Liver (tissue), 9 donors: ENCODE data around the gene KHSRP. TPM values are rescaled to one million over a fixed set of nuclear protein-coding genes. Genes with fewer than 3 reads are reported as not detected.

Experiments
- DNase-seq: peaks from one replicate; pipeline ENCODE4 v3.0.0-alpha.2; 2017; ENCODE audit warnings: low spot score
- H3K27ac ChIP-seq, 2 donors: one replicate each; pipeline ENCODE4 v1.7.0; 2013; ENCODE audit warnings: inconsistent platforms in 2 of 2, low read length in 2 of 2, control low read depth in 1 of 2, low read depth in 1 of 2, mild to moderate bottlenecking in 1 of 2
- H3K27me3 ChIP-seq, 4 donors: one replicate each; pipeline versions ENCODE4 v1.6.1 to v1.7.0; 2013; ENCODE audit warnings: low read length in 3 of 4, inconsistent platforms in 1 of 4, mild to moderate bottlenecking in 1 of 4, moderate library complexity in 1 of 4; ENCODE audit not compliant: control insufficient read depth in 4 of 4, insufficient read depth in 4 of 4
- H3K36me3 ChIP-seq, 4 donors: one replicate each; pipeline versions ENCODE4 v1.6.1 to v1.7.0; 2013; ENCODE audit warnings: low read length in 3 of 4, mild to moderate bottlenecking in 3 of 4, low read depth in 1 of 4, moderate library complexity in 1 of 4; ENCODE audit not compliant: control insufficient read depth in 4 of 4, insufficient read depth in 3 of 4
- H3K4me1 ChIP-seq, 4 donors: one replicate each; pipeline versions ENCODE4 v1.6.1 to v1.7.0; 2013; ENCODE audit warnings: low read length in 3 of 4, mild to moderate bottlenecking in 3 of 4, moderate library complexity in 1 of 4; ENCODE audit not compliant: control insufficient read depth in 4 of 4, insufficient read depth in 4 of 4
- H3K4me3 ChIP-seq, 3 donors: one replicate each; pipeline versions ENCODE4 v1.6.1 to v1.7.0; 2013; ENCODE audit warnings: low read length in 3 of 3, control low read depth in 1 of 3, low read depth in 1 of 3, mild to moderate bottlenecking in 1 of 3
- H3K9ac ChIP-seq, 2 donors: one replicate each; pipeline ENCODE4 v1.7.0; 2013; ENCODE audit warnings: low read length in 2 of 2, mild to moderate bottlenecking in 2 of 2, moderate library complexity in 2 of 2, control low read depth in 1 of 2, low read depth in 1 of 2
- H3K9me3 ChIP-seq, 4 donors: one replicate each; pipeline versions ENCODE4 v1.6.1 to v1.7.0; 2013; ENCODE audit warnings: low read length in 3 of 4; ENCODE audit not compliant: control insufficient read depth in 4 of 4
- ATF3 ChIP-seq: IDR thresholded peaks from 2 replicates; pipeline ENCODE4 v1.6.1; 2016; ENCODE audit warnings: antibody characterized with exemption
- CTCF ChIP-seq: fragments of 150-350 bp; IDR thresholded peaks from 2 replicates; pipeline ENCODE4 v1.5.1; 2017; ENCODE audit warnings: improper control_type of control experiment, low read depth, low read length; ENCODE audit not compliant: missing input control
- FOXA1 ChIP-seq: IDR thresholded peaks from 2 replicates; pipeline ENCODE4 v1.6.1; 2016; ENCODE audit warnings: antibody characterized with exemption
- HNF4A ChIP-seq, 2 donors: conservative IDR thresholded peaks; 2 replicates each; pipeline ENCODE4 v1.6.1; 2016; ENCODE audit warnings: antibody characterized with exemption in 2 of 2, mild to moderate bottlenecking in 2 of 2
- HNF4G ChIP-seq: IDR thresholded peaks from 2 replicates; pipeline ENCODE4 v1.6.1; 2016; ENCODE audit warnings: antibody characterized with exemption
- JUND ChIP-seq, 2 donors: IDR thresholded peaks; 2 replicates each; pipeline ENCODE4 v1.6.1; 2016; ENCODE audit warnings: antibody characterized with exemption in 2 of 2
- NR2F2 ChIP-seq: IDR thresholded peaks from 2 replicates; pipeline ENCODE4 v1.6.1; 2016; ENCODE audit warnings: antibody characterized with exemption
- RAD21 ChIP-seq, 2 donors: IDR thresholded peaks; 2 replicates each; pipeline ENCODE4 v1.6.1; 2016; ENCODE audit warnings: antibody characterized with exemption in 2 of 2, mild to moderate bottlenecking in 2 of 2
- REST ChIP-seq: IDR thresholded peaks from 2 replicates; pipeline ENCODE4 v1.6.1; 2016; ENCODE audit warnings: antibody characterized with exemption, mild to moderate bottlenecking
- RXRA ChIP-seq, 2 donors: IDR thresholded peaks; 2 replicates each; pipeline ENCODE4 v1.6.1; 2017 to 2018; ENCODE audit warnings: antibody characterized with exemption in 2 of 2, mild to moderate bottlenecking in 1 of 2
- YY1 ChIP-seq: IDR thresholded peaks from 2 replicates; pipeline ENCODE4 v1.6.1; 2016; ENCODE audit warnings: antibody characterized with exemption, mild to moderate bottlenecking
- WGBS: extraction: QIAGEN DNeasy Blood & Tissue Kit; methylation state at CpG from one replicate; pipeline ENCODE4 v1.1.7; 2013; 5-methylcytosine and 5-hydroxymethylcytosine counted together
- polyA plus RNA-seq, 2 donors: library from polyadenylated mRNA; stranded (reverse) in 1 of 2; unstranded in 1 of 2; fragments of 200-250 nt in 1 of 2; fragments of >200 nt in 1 of 2; fragmentation: Nextera tagmentation in 1 of 2; extraction: Ambion mirVana in 1 of 2; gene quantifications; one replicate each; pipeline versions ENCODE4 v1.2.1 to v1.2.3, GENCODE V29; 2013 to 2015
- total RNA-seq, 2 donors: library from RNA; depleted of rRNA; stranded (reverse); fragments of >200 nt; gene quantifications; one replicate each; pipeline ENCODE4 v1.2.3, GENCODE V29; 2014
- TF ChIP-seq, protein P1 (sequence below): IDR thresholded peaks from 2 replicates; pipeline ENCODE4 v1.6.1; 2016; ENCODE audit warnings: antibody characterized with exemption
- donor health status: healthy.
- donor health status: healthy.
- donor health status: healthy.
- donor health status: healthy.
- donor health status: healthy.

The KHSRP gene
- total and polyA plus RNA-seq, 4 donors, result 8.0 to 132 (median 66.1) TPM

- WGBS, result 96% methylated on average over 15 of the region's 15 CpGs
- H3K4me1 ChIP-seq, result peaks cover 7 to 19% (median 15%) of the 10 kb centered on the region in 4 donors
- DNase-seq, result no peak
- H3K27me3 ChIP-seq, result no peaks in the 10 kb centered on the region
- H3K9ac ChIP-seq, result no peak overlapping the region
- H3K36me3 ChIP-seq, result peaks cover 2 to 35% (median 26%) of the 10 kb centered on the region in 4 donors
- H3K4me3 ChIP-seq, result no peak overlapping the region
- TF ChIP-seq RAD21 (IDR thresholded peaks at IDR 0.05) (no peak), REST (no peak), HNF4G (no peak), HNF4A (conservative IDR thresholded peaks at IDR 0.05) (no peak), FOXA1 (no peak), NR2F2 (no peak), JUND (IDR thresholded peaks at IDR 0.05) (no peak)
- TF ChIP-seq, protein P1, sequence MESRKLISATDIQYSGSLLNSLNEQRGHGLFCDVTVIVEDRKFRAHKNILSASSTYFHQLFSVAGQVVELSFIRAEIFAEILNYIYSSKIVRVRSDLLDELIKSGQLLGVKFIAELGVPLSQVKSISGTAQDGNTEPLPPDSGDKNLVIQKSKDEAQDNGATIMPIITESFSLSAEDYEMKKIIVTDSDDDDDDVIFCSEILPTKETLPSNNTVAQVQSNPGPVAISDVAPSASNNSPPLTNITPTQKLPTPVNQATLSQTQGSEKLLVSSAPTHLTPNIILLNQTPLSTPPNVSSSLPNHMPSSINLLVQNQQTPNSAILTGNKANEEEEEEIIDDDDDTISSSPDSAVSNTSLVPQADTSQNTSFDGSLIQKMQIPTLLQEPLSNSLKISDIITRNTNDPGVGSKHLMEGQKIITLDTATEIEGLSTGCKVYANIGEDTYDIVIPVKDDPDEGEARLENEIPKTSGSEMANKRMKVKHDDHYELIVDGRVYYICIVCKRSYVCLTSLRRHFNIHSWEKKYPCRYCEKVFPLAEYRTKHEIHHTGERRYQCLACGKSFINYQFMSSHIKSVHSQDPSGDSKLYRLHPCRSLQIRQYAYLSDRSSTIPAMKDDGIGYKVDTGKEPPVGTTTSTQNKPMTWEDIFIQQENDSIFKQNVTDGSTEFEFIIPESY, result no peak
- H3K9me3 ChIP-seq, result peaks cover 3 to 10% (median 5%) of the 10 kb centered on the region in 4 donors
- H3K27ac ChIP-seq, result no peak overlapping the region
These were observed 31.3 kb upstream of the KHSRP start for GRCh38 chr19:6455924-6456323.

DNA sequence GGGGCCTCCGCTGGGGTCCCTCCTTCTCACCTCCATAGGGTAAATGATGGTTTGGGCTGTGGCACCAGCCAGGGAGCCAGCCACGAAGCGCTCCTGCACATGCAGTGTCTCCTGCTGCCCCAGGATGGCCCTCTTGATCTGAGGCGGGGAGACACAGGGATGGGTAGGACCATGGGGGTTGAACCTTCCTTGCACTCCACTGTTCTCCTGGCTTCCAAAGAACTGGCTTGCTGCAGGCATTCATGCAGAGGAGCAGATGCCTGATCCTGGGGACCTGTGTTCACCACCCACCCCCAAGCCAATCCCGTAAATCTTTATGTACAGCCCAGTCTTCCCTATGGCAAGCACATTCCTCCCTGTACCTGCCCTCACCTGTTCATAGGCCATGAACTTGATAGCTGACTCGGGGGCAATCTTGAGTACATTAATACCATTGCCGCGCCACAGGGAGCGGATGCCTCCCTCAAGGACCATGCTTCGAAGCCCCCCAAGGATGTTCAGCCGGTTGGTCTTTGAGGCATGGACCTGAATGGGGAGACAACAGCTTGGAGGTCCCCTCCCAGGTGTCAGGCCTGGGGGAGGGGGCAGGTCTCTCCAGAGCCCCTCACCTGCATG lies 29.4 kb upstream of the KHSRP start:
- Histone ChIP-seq H3K36me3 (peaks cover 2 to 41% (median 28%) of the 10 kb centered on the region in 4 donors), H3K9ac (no peak overlapping the region), H3K27ac (no peak overlapping the region), H3K27me3 (no peaks in the 10 kb centered on the region), H3K4me3 (no peak overlapping the region), H3K4me1 (peaks cover 2 to 8% (median 6%) of the 10 kb centered on the region in 4 donors), H3K9me3 (peaks cover 3 to 10% (median 5%) of the 10 kb centered on the region in 4 donors)
- TF ChIP-seq JUND (IDR thresholded peaks at IDR 0.05) (no peak), RAD21 (IDR thresholded peaks at IDR 0.05) (no peak), CTCF (no peak)
- no peak for DNase-seq
- 98% methylated on average over 11 of the region's 11 CpGs for WGBS

- H3K4me1 ChIP-seq, result no peaks in the 10 kb centered on the region
- H3K9me3 ChIP-seq, result peaks cover 3 to 10% (median 5%) of the 10 kb centered on the region in 4 donors
- no peak for DNase-seq
- no peak for TF ChIP-seq HNF4G
- no peak for TF ChIP-seq HNF4A (conservative IDR thresholded peaks at IDR 0.05)
- TF ChIP-seq FOXA1, result no peak
- TF ChIP-seq, protein P1, result no peak
- TF ChIP-seq RXRA (IDR thresholded peaks at IDR 0.05), result no peak
- no peak for TF ChIP-seq YY1
- no peak for TF ChIP-seq CTCF
- TF ChIP-seq ATF3, result no peak
- TF ChIP-seq RAD21 (IDR thresholded peaks at IDR 0.05), result no peak
- H3K27ac ChIP-seq, result no peak overlapping the region
- H3K4me3 ChIP-seq, result no peak overlapping the region
- H3K36me3 ChIP-seq, result peaks cover 2 to 41% (median 28%) of the 10 kb centered on the region in 4 donors
- H3K9ac ChIP-seq, result no peak overlapping the region
- WGBS, result 98% methylated on average over 2 of the region's 2 CpGs
- no peaks in the 10 kb centered on the region for H3K27me3 ChIP-seq
These were observed 28.3 kb upstream of the KHSRP start for GRCh38 chr19:6452899-6453298.
